Heart left ventricle (tissue), 16 donors: ENCODE data around the gene ZG16B. TPM values are rescaled to one million over a fixed set of nuclear protein-coding genes. Genes with fewer than 3 reads are reported as not detected.
A peak's percentile ranks its signal among the peaks of the same experiment; 100 is the strongest.

Source experiments
- ATAC-seq, 4 donors: fragments of 200-7000 bp; cut with Tn5 transposase; one replicate each; pipeline ENCODE4 v1.9.1; 2020 to 2022; ENCODE audit warnings: moderate library complexity in 4 of 4, mild to moderate bottlenecking in 3 of 4, moderate number of reproducible peaks in 1 of 4
- DNase-seq, 5 donors: peaks; one replicate each; pipeline ENCODE4 v3.0.0-alpha.2; 2020
- H3K27ac ChIP-seq, 12 donors: fragments of 200-600 bp; sonication (generic) in 4 of 12; one replicate each; pipeline versions ENCODE4 v1.5.0 to v1.8.0; 2016 to 2022; ENCODE audit warnings: mild to moderate bottlenecking in 2 of 12
- H3K27me3 ChIP-seq, 9 donors: fragments of 200-600 bp; sonication (generic) in 2 of 9; one replicate each; pipeline versions ENCODE4 v1.5.1 to v1.8.0; 2016 to 2022; ENCODE audit warnings: mild to moderate bottlenecking in 3 of 9
- H3K36me3 ChIP-seq, 9 donors: fragments of 200-600 bp; sonication (generic) in 2 of 9; one replicate each; pipeline versions ENCODE4 v1.5.0 to v1.8.0; 2018 to 2022; ENCODE audit warnings: mild to moderate bottlenecking in 2 of 9
- H3K4me1 ChIP-seq, 12 donors: fragments of 200-600 bp; sonication (generic) in 4 of 12; one replicate each; pipeline versions ENCODE4 v1.5.0 to v1.8.0; 2016 to 2022; ENCODE audit warnings: mild to moderate bottlenecking in 3 of 12
- H3K4me3 ChIP-seq, 12 donors: fragments of 200-600 bp; sonication (generic) in 4 of 12; one replicate each; pipeline versions ENCODE4 v1.5.0 to v1.8.0; 2017 to 2022; ENCODE audit warnings: mild to moderate bottlenecking in 9 of 12, moderate library complexity in 4 of 12
- H3K9me3 ChIP-seq, 12 donors: fragments of 200-600 bp; sonication (generic) in 4 of 12; one replicate each; pipeline versions ENCODE4 v1.5.0 to v1.8.0; 2016 to 2022; ENCODE audit warnings: mild to moderate bottlenecking in 1 of 12
- CTCF ChIP-seq, 12 donors: fragments of 200-600 bp; sonication (generic) in 4 of 12; IDR thresholded peaks; one replicate each; pipeline versions ENCODE4 v1.5.0 to v1.8.0; 2018 to 2022; ENCODE audit warnings: antibody characterized with exemption in 12 of 12, mild to moderate bottlenecking in 5 of 12
- POLR2A ChIP-seq, 2 donors: fragments of 450-650 bp; IDR thresholded peaks; one replicate each; pipeline ENCODE4 v1.6.1; 2017; ENCODE audit warnings: antibody characterized with exemption in 2 of 2, mild to moderate bottlenecking in 2 of 2, moderate library complexity in 2 of 2
- WGBS, 4 donors: extraction: QIAGEN DNeasy Blood & Tissue Kit in 2 of 4; methylation state at CpG; one replicate each; pipeline versions ENCODE4 v1.1.5 to v1.1.7; 2013 to 2018; 5-methylcytosine and 5-hydroxymethylcytosine counted together
- intact Hi-C, 10 donors: fragments of 100-400 bp; cut with DNase I; formaldehyde crosslinking; loops; one replicate each; pipeline versions ENCODE4 v1.11.1 to v1.14.2; 2022
- polyA plus RNA-seq, 2 donors: library from polyadenylated mRNA; stranded (reverse); fragments of 200-250 nt; gene quantifications; one replicate each; pipeline ENCODE4 v1.2.3, GENCODE V29; 2013
- total RNA-seq, 9 donors: library from RNA; depleted of rRNA in 2 of 9; stranded (reverse); fragments of >200 nt in 2 of 9; fragmentation: NEBNext Ultra II Directional in 3 of 9; extraction: Animal tissue kit (Norgen Biotek cat#: 25700) in 3 of 9; gene quantifications; one replicate each; pipeline versions ENCODE4 v1.1.0 to v1.2.4, GENCODE V29; 2016 to 2023
- donor health status: ischemic (EF 13 %, LVEDD 7.1; RV severe dilation, severe dysfunction).
- donor health status: healthy with polysubstance abuse.
- donor health status: DM: no; HTN: yes; CAD: no.
- donor health status: DM: no; HTN: no; CAD: no.
- donor health status: ischemic (EF 25% LVEDD 6.9; RV normal size, moderate dysfunction).
- donor health status: ischemic (EF 25% LVEDD 5.7; RV mildly dilated, moderate dysfunction).
- donor health status: healthy.
- donor health status: DM: yes; HTN: yes; CAD: no.
- donor health status: ischemic (EF 35%, LVEDD 5.7; RV mildly dilated, moderate dysfunction).
- donor health status: nonischemic (EF 11% LVEDD 7.7; RV severe dilation, severe dysfunction).
- donor health status: DM: yes; HTN: yes; CAD: no.
- donor health status: PGD.
- donor health status: ischemic (EF 29% LVEDD 5.4; RV normal size, mild dysfunction).
- donor health status: nonischemic (EF 23%, LVEDD 6.1; RV moderate dilation, normal function).

Gene ZG16B
- total and polyA plus RNA-seq, 11 donors: 0.50 to 3.0 TPM; not detected in 9

GRCh38 chr16:2831203-2831602 lies 1.1 kb downstream of the ZG16B start:
- peaks cover 0 to 10% (median 0%) of the 10 kb centered on the region in 12 donors for H3K4me1 ChIP-seq
- no peak for ATAC-seq
- H3K36me3 ChIP-seq: no peaks in the 10 kb centered on the region
- no peak overlapping the region for H3K27ac ChIP-seq
- 71 to 80% (median 79%) methylated on average over 13 to 15 of the region's 15 CpGs for WGBS, 4 donors
- H3K4me3 ChIP-seq: no peak overlapping the region
- intact Hi-C loops: loop anchor here in 1 of 10 donors (10.0 kb wide), 1 partner anchor 84 kb away; the partner anchor contains the start of gene FLYWCH1
- no peak for TF ChIP-seq CTCF (IDR thresholded peaks at IDR 0.05)
- TF ChIP-seq POLR2A (IDR thresholded peaks at IDR 0.05): no peak
- peaks cover 0 to 15% (median 2%) of the 10 kb centered on the region in 9 donors for H3K27me3 ChIP-seq
- no peaks in the 10 kb centered on the region for H3K9me3 ChIP-seq
- peak in 1 of 5 donors; percentile 42 for DNase-seq

- WGBS, 4 donors: 57 to 79% (median 69%) methylated on average over 7 of the region's 7 CpGs
- intact Hi-C loops: loop anchor here in 1 of 10 donors (10.0 kb wide), 1 partner anchor 81 kb away; the partner anchor contains the start of gene FLYWCH1
These were observed 3.7 kb downstream of the ZG16B start for GRCh38 chr16:2833776-2834175.

GRCh38 chr16:2834968-2835367 lies 4.9 kb downstream of the ZG16B start:
- no peak overlapping the region for H3K27ac ChIP-seq

More at GRCh38 chr16:2833776-2834175, 3.7 kb downstream of the ZG16B start:
- H3K27me3 ChIP-seq: peaks cover 0 to 15% (median 0%) of the 10 kb centered on the region in 9 donors
- H3K36me3 ChIP-seq: no peaks in the 10 kb centered on the region
- no peak for ATAC-seq
- no peak overlapping the region for H3K4me3 ChIP-seq
- peaks cover 0 to 10% (median 0%) of the 10 kb centered on the region in 12 donors for H3K4me1 ChIP-seq
- H3K9me3 ChIP-seq: no peaks in the 10 kb centered on the region
- no peak overlapping the region for H3K27ac ChIP-seq
- DNase-seq: no peak
- TF ChIP-seq CTCF (IDR thresholded peaks at IDR 0.05) (no peak), POLR2A (IDR thresholded peaks at IDR 0.05) (no peak)

More at GRCh38 chr16:2834968-2835367, 4.9 kb downstream of the ZG16B start:
- Histone ChIP-seq H3K36me3 (no peaks in the 10 kb centered on the region), H3K4me3 (no peak overlapping the region), H3K9me3 (no peaks in the 10 kb centered on the region), H3K4me1 (peaks cover 0 to 9% (median 0%) of the 10 kb centered on the region in 12 donors), H3K27me3 (peaks cover 0 to 8% (median 0%) of the 10 kb centered on the region in 9 donors)
- ATAC-seq (no peak), DNase-seq (no peak)
- TF ChIP-seq POLR2A (IDR thresholded peaks at IDR 0.05) (no peak), CTCF (IDR thresholded peaks at IDR 0.05) (no peak)
- intact Hi-C loops: loop anchor here in 1 of 10 donors (10.0 kb wide), 1 partner anchor 80 kb away; the partner anchor contains the start of gene FLYWCH1
- WGBS, 4 donors: 85 to 89% (median 87%) methylated on average over 3 of the region's 3 CpGs
